RPMI8226 (cell line): ENCODE data around the gene TMEM150A.
A peak's percentile ranks its signal among the peaks of the same experiment; 100 is the strongest.
"Not testable (repeated sequence)": the region's sequence is repeated elsewhere in the genome, so short reads cannot be mapped to it uniquely, and the experiment has no call there.

ENCODE experiments used
- DNase-seq: peaks from one replicate; pipeline ENCODE4 v3.0.0-alpha.2; 2015

The TMEM150A gene

GRCh38 chr2:85592299-85592698 is 10.2 kb downstream of the TMEM150A start:
- DNase-seq, result not testable (repeated sequence)

GRCh38 chr2:85591563-85591962 is 10.9 kb downstream of the TMEM150A start:
- no peak for DNase-seq

- no peak for DNase-seq
Observed at GRCh38 chr2:85590950-85591349, 11.5 kb downstream of the TMEM150A start.

- DNase-seq, result no peak
Observed at GRCh38 chr2:85589982-85590791, 12.3 kb downstream of the TMEM150A start.

GRCh38 chr2:85589181-85589580 is 13.3 kb downstream of the TMEM150A start:
- DNase-seq, result no peak

GRCh38 chr2:85588645-85589044 is 13.9 kb downstream of the TMEM150A start:
- DNase-seq, result no peak

GRCh38 chr2:85588236-85588635 is 14.3 kb downstream of the TMEM150A start:
- no peak for DNase-seq

- DNase-seq, result no peak
Observed at GRCh38 chr2:85585781-85586105, 16.8 kb downstream of the TMEM150A start.

- no peak for DNase-seq
Observed at GRCh38 chr2:85584857-85585780, 17.4 kb downstream of the TMEM150A start.

- DNase-seq, result no peak
Observed at GRCh38 chr2:85584354-85584856, 18.1 kb downstream of the TMEM150A start, which contains the start of gene VAMP5. Gene VAMP5 (plus strand): TSS chr2:85584431. CDS start chr2:85584491, 60 bp downstream.

- no peak for DNase-seq
Observed at GRCh38 chr2:85583667-85584353, 18.7 kb downstream of the TMEM150A start.

- no peak for DNase-seq
Observed at GRCh38 chr2:85582492-85582891, 20.0 kb downstream of the TMEM150A start.

GRCh38 chr2:85580206-85580605 is 22.3 kb downstream of the TMEM150A start:
- DNase-seq, result no peak

- DNase-seq, result no peak
Observed at GRCh38 chr2:85579266-85579935, 23.1 kb downstream of the TMEM150A start.

- peak; percentile 63 for DNase-seq
Observed at GRCh38 chr2:85578243-85579180, 24.0 kb downstream of the TMEM150A start.

- DNase-seq, result peak; percentile 85
Observed at GRCh38 chr2:85577386-85578242, 24.9 kb downstream of the TMEM150A start, which contains the start of gene VAMP8. Gene VAMP8 (plus strand): TSS chr2:85577586. CDS start chr2:85577647, 61 bp downstream.

GRCh38 chr2:85577063-85577385 is 25.5 kb downstream of the TMEM150A start:
- DNase-seq, result no peak

- no peak for DNase-seq
Observed at GRCh38 chr2:85575739-85576138, 26.8 kb downstream of the TMEM150A start.

GRCh38 chr2:85566265-85566664 is 36.2 kb downstream of the TMEM150A start:
- DNase-seq, result no peak

- DNase-seq, result peak; percentile 53
Observed at GRCh38 chr2:85564144-85564563, 38.3 kb downstream of the TMEM150A start.
